GM20000 (cell line): ENCODE results near the gene FRMD4A.
A peak's percentile ranks its signal among the peaks of the same experiment; 100 is the strongest.

Experiments
- DNase-seq: peaks from one replicate; pipeline ENCODE4 v3.0.0; 2012; ENCODE audit warnings: low spot score
- CTCF ChIP-seq: IDR thresholded peaks from 2 replicates; pipeline ENCODE4 v1.5.1; 2012; ENCODE audit warnings: mild to moderate bottlenecking, control low read depth; ENCODE audit errors: extremely low read depth, missing control alignments

FRMD4A gene

GRCh38 chr10:14014423-14014822 is 316.3 kb downstream of the FRMD4A start:
- no peak for TF ChIP-seq CTCF
- DNase-seq, result no peak

GRCh38 chr10:14010769-14011574 is 319.8 kb downstream of the FRMD4A start:
- no peak for DNase-seq
- TF ChIP-seq CTCF, result no peak

GRCh38 chr10:14010101-14010558 is 320.6 kb downstream of the FRMD4A start:
- peak; percentile 26 for DNase-seq

GRCh38 chr10:14009371-14010100 is 321.2 kb downstream of the FRMD4A start:
- peak; percentile 53 for DNase-seq
- no peak for TF ChIP-seq CTCF

More at GRCh38 chr10:14010101-14010558, 320.6 kb downstream of the FRMD4A start:
- TF ChIP-seq CTCF, result no peak

GRCh38 chr10:14008740-14009080 is 322.0 kb downstream of the FRMD4A start:
- DNase-seq, result no peak
- TF ChIP-seq CTCF, result no peak

- no peak for TF ChIP-seq CTCF
- DNase-seq, result no peak
Observed at GRCh38 chr10:14004536-14004935, 326.2 kb downstream of the FRMD4A start.

- DNase-seq, result no peak
- TF ChIP-seq CTCF, result no peak
Observed at GRCh38 chr10:14003517-14004184, 327.1 kb downstream of the FRMD4A start.
